GM12878 (cell line): ENCODE results near the gene BNC2.

Experiments used
- EGR1 ChIP-seq, 2 experiments: IDR thresholded peaks; 1 replicate in 1 of 2; 2 replicates in 1 of 2; pipeline ENCODE4 v1.6.1; 2011 to 2012; ENCODE audit warnings: low read depth in 2 of 2, low read length in 2 of 2, borderline replicate concordance in 1 of 2, mild to moderate bottlenecking in 1 of 2, moderate library complexity in 1 of 2
- EZH2 ChIP-seq: IDR thresholded peaks from 2 replicates; pipeline ENCODE4 v1.6.1; 2012; ENCODE audit warnings: low read depth, mild to moderate bottlenecking, control low read depth, inconsistent platforms, low read length, borderline replicate concordance; ENCODE audit not compliant: control insufficient read depth
- HDAC2 ChIP-seq: fragments of 200-600 bp; sonication (generic); IDR thresholded peaks from 2 replicates; pipeline ENCODE4 v1.6.1; 2017
- NRF1 ChIP-seq: conservative IDR thresholded peaks from 2 replicates; pipeline ENCODE4 v1.6.1; 2011; ENCODE audit warnings: mild to moderate bottlenecking, low read depth, low read length, improper control_type of control experiment
- POLR2A ChIP-seq: IDR thresholded peaks from 2 replicates; pipeline ENCODE4 v1.6.1; 2011; ENCODE audit warnings: low read depth, mild to moderate bottlenecking, low read length
- TF ChIP-seq, protein P1 (sequence below): IDR thresholded peaks from 2 replicates; pipeline ENCODE4 v1.6.1; 2011; ENCODE audit warnings: low read depth, mild to moderate bottlenecking, low read length, moderate library complexity, borderline replicate concordance; ENCODE audit errors: extremely low read depth
- TF ChIP-seq, protein P2 (sequence below), 3 experiments: IDR thresholded peaks in 2 of 3; conservative IDR thresholded peaks in 1 of 3; 2 replicates each; pipeline ENCODE4 v1.5.1; 2011; ENCODE audit warnings: low read depth in 3 of 3, low read length in 3 of 3, mild to moderate bottlenecking in 3 of 3, control low read depth in 2 of 3, moderate library complexity in 2 of 3, inconsistent platforms in 1 of 3, mixed read lengths in 1 of 3; ENCODE audit not compliant: control insufficient read depth in 2 of 3, insufficient read depth in 1 of 3; ENCODE audit errors: extremely low read depth in 1 of 3

DNA sequence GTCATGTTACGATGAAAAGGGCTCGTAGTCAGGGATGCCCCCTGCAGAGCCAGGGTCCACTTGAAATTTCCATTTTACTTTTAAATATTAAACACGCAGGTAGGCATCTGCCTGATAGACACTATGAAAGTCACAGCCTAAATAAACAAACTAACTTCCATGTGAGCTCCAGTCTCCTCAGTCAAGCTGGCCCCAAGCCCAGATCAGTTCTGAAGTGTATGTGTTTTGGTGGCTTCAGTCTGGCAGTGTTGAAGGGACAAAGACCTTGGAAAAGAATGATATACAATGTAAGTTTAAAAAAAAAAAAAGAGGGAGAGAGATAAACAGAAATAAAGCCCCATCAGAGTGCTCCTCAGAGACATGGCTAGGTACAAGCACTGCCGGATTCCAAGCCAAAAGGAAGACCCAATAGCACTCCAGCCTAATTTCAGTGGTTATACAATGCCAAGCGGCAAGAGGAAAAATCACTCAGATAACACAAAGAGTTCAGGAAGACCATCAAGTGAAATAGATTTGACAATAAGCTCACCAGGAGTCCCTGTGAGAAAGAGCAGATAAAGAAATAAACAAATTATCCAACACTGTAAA is 181.0 kb downstream of the BNC2 start:
- TF ChIP-seq NRF1 (no peak), EGR1 (IDR thresholded peaks at IDR 0.05; ENCODE audit: borderline replicate concordance in 1 of 2, low read depth in 2 of 2, low read length in 2 of 2) (no peak), EZH2 (no peak), POLR2A (no peak), HDAC2 (no peak)
- TF ChIP-seq, protein P1, sequence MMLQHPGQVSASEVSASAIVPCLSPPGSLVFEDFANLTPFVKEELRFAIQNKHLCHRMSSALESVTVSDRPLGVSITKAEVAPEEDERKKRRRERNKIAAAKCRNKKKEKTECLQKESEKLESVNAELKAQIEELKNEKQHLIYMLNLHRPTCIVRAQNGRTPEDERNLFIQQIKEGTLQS: no peak
- TF ChIP-seq, protein P2, sequence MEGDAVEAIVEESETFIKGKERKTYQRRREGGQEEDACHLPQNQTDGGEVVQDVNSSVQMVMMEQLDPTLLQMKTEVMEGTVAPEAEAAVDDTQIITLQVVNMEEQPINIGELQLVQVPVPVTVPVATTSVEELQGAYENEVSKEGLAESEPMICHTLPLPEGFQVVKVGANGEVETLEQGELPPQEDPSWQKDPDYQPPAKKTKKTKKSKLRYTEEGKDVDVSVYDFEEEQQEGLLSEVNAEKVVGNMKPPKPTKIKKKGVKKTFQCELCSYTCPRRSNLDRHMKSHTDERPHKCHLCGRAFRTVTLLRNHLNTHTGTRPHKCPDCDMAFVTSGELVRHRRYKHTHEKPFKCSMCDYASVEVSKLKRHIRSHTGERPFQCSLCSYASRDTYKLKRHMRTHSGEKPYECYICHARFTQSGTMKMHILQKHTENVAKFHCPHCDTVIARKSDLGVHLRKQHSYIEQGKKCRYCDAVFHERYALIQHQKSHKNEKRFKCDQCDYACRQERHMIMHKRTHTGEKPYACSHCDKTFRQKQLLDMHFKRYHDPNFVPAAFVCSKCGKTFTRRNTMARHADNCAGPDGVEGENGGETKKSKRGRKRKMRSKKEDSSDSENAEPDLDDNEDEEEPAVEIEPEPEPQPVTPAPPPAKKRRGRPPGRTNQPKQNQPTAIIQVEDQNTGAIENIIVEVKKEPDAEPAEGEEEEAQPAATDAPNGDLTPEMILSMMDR (IDR thresholded peaks at IDR 0.05 in 2 of 3, conservative IDR thresholded peaks at IDR 0.05 in 1 of 3; ENCODE audit: control insufficient read depth in 2 of 3, extremely low read depth in 1 of 3, insufficient read depth in 1 of 3, low read depth in 3 of 3, low read length in 3 of 3): no peak
